ENCODE measurements around the gene NUP50. TPM values are rescaled to one million over a fixed set of nuclear protein-coding genes. Genes with fewer than 3 reads are reported as not detected.

The NUP50 gene
- total RNA-seq, 1 experiment from 2014 or later, result 128 TPM

GRCh38 chr22:45134313-45134712 lies 29.4 kb upstream of the NUP50 start:
- ChIA-PET POLR2A (no interaction called here), CTCF (no interaction called here)
- H3K4me3 Mint-ChIP-seq (ENCODE audit: unreplicated experiment), result no peak overlapping the region
- no peaks in the 10 kb centered on the region for H3K4me1 ChIP-seq
- H3K27me3 ChIP-seq (replicated peaks; ENCODE audit: control insufficient read depth, insufficient read depth, low read length), result no peaks in the 10 kb centered on the region
- H3K9me3 ChIP-seq, result no peaks in the 10 kb centered on the region
- DNase-seq, result no peak
- intact Hi-C loops (cut with micrococcal nuclease; ENCODE audit: unreplicated experiment), result no loop called here
- peaks cover 9% of the 10 kb centered on the region for H3K36me3 Mint-ChIP-seq (ENCODE audit: insufficient read depth, unreplicated experiment)
- no peaks in the 10 kb centered on the region for H3K9me3 Mint-ChIP-seq (ENCODE audit: unreplicated experiment)
- no peak overlapping the region for H3K27ac Mint-ChIP-seq (ENCODE audit: unreplicated experiment)
- BruUV-seq (replicated peaks), result no TSS peak
- H3K4me3 ChIP-seq (ENCODE audit: low read depth, low read length), result no peak overlapping the region
- TF ChIP-seq, protein P1, sequence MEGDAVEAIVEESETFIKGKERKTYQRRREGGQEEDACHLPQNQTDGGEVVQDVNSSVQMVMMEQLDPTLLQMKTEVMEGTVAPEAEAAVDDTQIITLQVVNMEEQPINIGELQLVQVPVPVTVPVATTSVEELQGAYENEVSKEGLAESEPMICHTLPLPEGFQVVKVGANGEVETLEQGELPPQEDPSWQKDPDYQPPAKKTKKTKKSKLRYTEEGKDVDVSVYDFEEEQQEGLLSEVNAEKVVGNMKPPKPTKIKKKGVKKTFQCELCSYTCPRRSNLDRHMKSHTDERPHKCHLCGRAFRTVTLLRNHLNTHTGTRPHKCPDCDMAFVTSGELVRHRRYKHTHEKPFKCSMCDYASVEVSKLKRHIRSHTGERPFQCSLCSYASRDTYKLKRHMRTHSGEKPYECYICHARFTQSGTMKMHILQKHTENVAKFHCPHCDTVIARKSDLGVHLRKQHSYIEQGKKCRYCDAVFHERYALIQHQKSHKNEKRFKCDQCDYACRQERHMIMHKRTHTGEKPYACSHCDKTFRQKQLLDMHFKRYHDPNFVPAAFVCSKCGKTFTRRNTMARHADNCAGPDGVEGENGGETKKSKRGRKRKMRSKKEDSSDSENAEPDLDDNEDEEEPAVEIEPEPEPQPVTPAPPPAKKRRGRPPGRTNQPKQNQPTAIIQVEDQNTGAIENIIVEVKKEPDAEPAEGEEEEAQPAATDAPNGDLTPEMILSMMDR (IDR thresholded peaks at IDR 0.05; ENCODE audit: insufficient read depth in 1 of 2, low read depth in 1 of 2, low read length in 1 of 2, severe bottlenecking in 1 of 2, unreplicated experiment in 1 of 2), result no peak
- 0 out of 2 replicates have a peak, but pooled peaks cover 2% of the 10 kb centered on the region for H3K36me3 ChIP-seq (ENCODE audit: control insufficient read depth, insufficient read depth, low read length)
- H3K4me1 Mint-ChIP-seq (ENCODE audit: low read depth, unreplicated experiment), result no peaks in the 10 kb centered on the region
- no peaks in the 10 kb centered on the region for H3K27me3 Mint-ChIP-seq (ENCODE audit: insufficient read depth, unreplicated experiment)

DNA sequence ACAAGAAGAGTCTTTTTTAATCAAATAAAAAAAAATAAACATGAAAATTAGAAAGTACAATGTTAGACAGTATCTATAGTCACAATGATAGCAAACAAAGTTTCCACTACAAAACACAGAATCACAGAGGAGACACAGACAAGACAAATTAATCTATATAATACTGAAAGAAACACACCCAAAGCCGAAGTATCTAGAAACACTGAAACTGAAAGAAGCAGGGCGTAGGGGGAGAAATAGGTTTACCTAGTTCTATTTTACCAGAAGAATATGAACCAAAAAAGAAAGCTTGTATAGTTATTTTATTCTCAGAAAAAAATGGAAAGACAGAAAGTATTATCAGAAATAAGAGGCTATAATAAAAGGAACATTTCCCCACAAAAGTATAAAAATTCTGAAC lies 27.1 kb upstream of the NUP50 start:
- no peaks in the 10 kb centered on the region for H3K27me3 ChIP-seq (replicated peaks; ENCODE audit: control insufficient read depth, insufficient read depth, low read length)
- Mint-ChIP-seq H3K27me3 (ENCODE audit: insufficient read depth, unreplicated experiment) (no peaks in the 10 kb centered on the region), H3K4me3 (ENCODE audit: unreplicated experiment) (no peak overlapping the region), H3K36me3 (ENCODE audit: insufficient read depth, unreplicated experiment) (peaks cover 9% of the 10 kb centered on the region), H3K4me1 (ENCODE audit: low read depth, unreplicated experiment) (no peaks in the 10 kb centered on the region), H3K27ac (ENCODE audit: unreplicated experiment) (no peak overlapping the region), H3K9me3 (ENCODE audit: unreplicated experiment) (no peaks in the 10 kb centered on the region)
- intact Hi-C loops (cut with micrococcal nuclease; ENCODE audit: unreplicated experiment), result no loop called here
- H3K36me3 ChIP-seq (ENCODE audit: control insufficient read depth, insufficient read depth, low read length), result 0 out of 2 replicates have a peak, but pooled peaks cover 2% of the 10 kb centered on the region
- ChIA-PET POLR2A (no interaction called here), CTCF (no interaction called here)
- DNase-seq, result no peak
- no peaks in the 10 kb centered on the region for H3K9me3 ChIP-seq
- no peak overlapping the region for H3K4me3 ChIP-seq (ENCODE audit: low read depth, low read length)
- no peaks in the 10 kb centered on the region for H3K4me1 ChIP-seq
- BruUV-seq (replicated peaks), result no TSS peak
- TF ChIP-seq, protein P1 (IDR thresholded peaks at IDR 0.05; ENCODE audit: insufficient read depth in 1 of 2, low read depth in 1 of 2, low read length in 1 of 2, severe bottlenecking in 1 of 2, unreplicated experiment in 1 of 2), result no peak

- TF ChIP-seq, protein P1 (IDR thresholded peaks at IDR 0.05; ENCODE audit: insufficient read depth in 1 of 2, low read depth in 1 of 2, low read length in 1 of 2, severe bottlenecking in 1 of 2, unreplicated experiment in 1 of 2), result no peak
- Histone ChIP-seq H3K27me3 (replicated peaks; ENCODE audit: control insufficient read depth, insufficient read depth, low read length) (no peaks in the 10 kb centered on the region), H3K4me3 (ENCODE audit: low read depth, low read length) (no peak overlapping the region), H3K9me3 (no peaks in the 10 kb centered on the region), H3K4me1 (no peaks in the 10 kb centered on the region), H3K36me3 (ENCODE audit: control insufficient read depth, insufficient read depth, low read length) (no peaks in the 10 kb centered on the region)
- intact Hi-C loops (cut with micrococcal nuclease; ENCODE audit: unreplicated experiment), result no loop called here
- Mint-ChIP-seq H3K4me3 (ENCODE audit: unreplicated experiment) (no peak overlapping the region), H3K36me3 (ENCODE audit: insufficient read depth, unreplicated experiment) (peaks cover under 1% of the 10 kb centered on the region), H3K27me3 (ENCODE audit: insufficient read depth, unreplicated experiment) (no peaks in the 10 kb centered on the region), H3K27ac (ENCODE audit: unreplicated experiment) (no peak overlapping the region), H3K9me3 (ENCODE audit: unreplicated experiment) (no peaks in the 10 kb centered on the region), H3K4me1 (ENCODE audit: low read depth, unreplicated experiment) (no peaks in the 10 kb centered on the region)
- ChIA-PET POLR2A (no interaction called here), CTCF (interaction anchor here (0.6 kb wide), 1 partner anchor 397 kb away, joined by 4 read pairs; no protein-coding TSS in a partner anchor)
- BruUV-seq (replicated peaks), result no TSS peak
- DNase-seq, result no peak
Observed at GRCh38 chr22:45139693-45140092, 24.0 kb upstream of the NUP50 start.

Data from Caco-2 (cell line).